Fibroblast of mammary gland (primary cell): Measurements from ENCODE around the gene SGCE.
"Not testable (repeated sequence)": the region's sequence is repeated elsewhere in the genome, so short reads cannot be mapped to it uniquely, and the experiment has no call there.

Source experiments
- DNase-seq: peaks from one replicate; pipeline ENCODE4 v3.0.0-alpha.2; 2010; ENCODE audit warnings: low read depth
- H3K4me3 ChIP-seq: 2 replicates; pipeline ENCODE4 v1.5.1; 2011; ENCODE audit warnings: low read depth, mild to moderate bottlenecking, low read length, moderate library complexity; ENCODE audit not compliant: control insufficient read depth
- TF ChIP-seq, protein P1 (sequence below): conservative IDR thresholded peaks from 2 replicates; pipeline ENCODE4 v1.5.1; 2011; ENCODE audit warnings: low read depth, low read length, inconsistent platforms; ENCODE audit not compliant: control insufficient read depth, insufficient read depth

The SGCE gene, protein sequence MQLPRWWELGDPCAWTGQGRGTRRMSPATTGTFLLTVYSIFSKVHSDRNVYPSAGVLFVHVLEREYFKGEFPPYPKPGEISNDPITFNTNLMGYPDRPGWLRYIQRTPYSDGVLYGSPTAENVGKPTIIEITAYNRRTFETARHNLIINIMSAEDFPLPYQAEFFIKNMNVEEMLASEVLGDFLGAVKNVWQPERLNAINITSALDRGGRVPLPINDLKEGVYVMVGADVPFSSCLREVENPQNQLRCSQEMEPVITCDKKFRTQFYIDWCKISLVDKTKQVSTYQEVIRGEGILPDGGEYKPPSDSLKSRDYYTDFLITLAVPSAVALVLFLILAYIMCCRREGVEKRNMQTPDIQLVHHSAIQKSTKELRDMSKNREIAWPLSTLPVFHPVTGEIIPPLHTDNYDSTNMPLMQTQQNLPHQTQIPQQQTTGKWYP

GRCh38 chr7:94655848-94656657, at the start of gene SGCE:
SGCE (minus strand) TSS chr7:94656133; CDS start chr7:94656098, 35 bp downstream.
- TF ChIP-seq, protein P1, sequence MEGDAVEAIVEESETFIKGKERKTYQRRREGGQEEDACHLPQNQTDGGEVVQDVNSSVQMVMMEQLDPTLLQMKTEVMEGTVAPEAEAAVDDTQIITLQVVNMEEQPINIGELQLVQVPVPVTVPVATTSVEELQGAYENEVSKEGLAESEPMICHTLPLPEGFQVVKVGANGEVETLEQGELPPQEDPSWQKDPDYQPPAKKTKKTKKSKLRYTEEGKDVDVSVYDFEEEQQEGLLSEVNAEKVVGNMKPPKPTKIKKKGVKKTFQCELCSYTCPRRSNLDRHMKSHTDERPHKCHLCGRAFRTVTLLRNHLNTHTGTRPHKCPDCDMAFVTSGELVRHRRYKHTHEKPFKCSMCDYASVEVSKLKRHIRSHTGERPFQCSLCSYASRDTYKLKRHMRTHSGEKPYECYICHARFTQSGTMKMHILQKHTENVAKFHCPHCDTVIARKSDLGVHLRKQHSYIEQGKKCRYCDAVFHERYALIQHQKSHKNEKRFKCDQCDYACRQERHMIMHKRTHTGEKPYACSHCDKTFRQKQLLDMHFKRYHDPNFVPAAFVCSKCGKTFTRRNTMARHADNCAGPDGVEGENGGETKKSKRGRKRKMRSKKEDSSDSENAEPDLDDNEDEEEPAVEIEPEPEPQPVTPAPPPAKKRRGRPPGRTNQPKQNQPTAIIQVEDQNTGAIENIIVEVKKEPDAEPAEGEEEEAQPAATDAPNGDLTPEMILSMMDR, result peak; percentile 52
- H3K4me3 ChIP-seq, result peak within 1 kb of the TSS; percentile 69
- DNase-seq, result peak; percentile 80

DNA sequence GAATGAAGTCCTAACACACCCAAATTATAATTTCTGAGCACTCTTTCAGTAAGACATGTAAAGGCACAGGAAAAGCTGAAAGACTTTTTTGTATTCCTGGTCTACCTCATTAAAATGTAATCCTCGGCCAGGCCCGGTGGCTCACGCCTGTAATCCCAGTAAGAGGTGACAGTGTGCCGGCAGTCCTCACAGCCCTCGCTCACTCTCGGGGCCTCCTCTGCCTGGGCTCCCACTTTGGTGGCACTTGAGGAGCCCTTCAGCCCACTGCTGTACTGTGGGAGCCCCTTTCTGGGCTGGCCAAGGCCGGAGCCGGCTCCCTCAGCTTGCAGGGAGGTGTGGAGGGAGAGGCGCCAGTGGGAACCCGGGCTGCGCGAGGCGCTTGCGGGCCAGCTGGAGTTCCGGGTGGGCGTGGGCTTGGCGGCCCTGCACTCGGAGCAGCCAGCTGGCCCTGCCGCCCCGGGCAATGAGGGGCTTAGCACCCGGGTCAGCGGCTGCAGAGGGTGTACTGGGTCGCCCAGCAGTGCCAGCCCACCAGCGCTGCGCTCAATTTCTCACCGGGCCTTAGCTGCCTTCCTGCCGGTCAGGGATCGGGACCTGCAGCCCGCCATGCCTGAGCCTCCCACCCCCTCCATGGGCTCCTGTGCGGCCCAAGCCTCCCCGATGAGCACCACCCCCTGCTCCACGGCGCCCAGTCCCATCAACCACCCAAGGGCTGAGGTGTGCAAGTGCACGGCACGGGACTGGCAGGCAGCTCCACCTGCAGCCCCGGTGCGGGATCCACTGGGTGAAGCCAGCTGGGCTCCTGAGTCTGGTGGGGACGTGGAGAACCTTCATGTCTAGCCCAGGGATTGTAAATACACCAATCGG, 49.5 kb upstream of the SGCE start:
- DNase-seq, H3K4me3 ChIP-seq: not testable (repeated sequence)

GRCh38 chr7:94701555-94701973, 45.6 kb upstream of the SGCE start:
- H3K4me3 ChIP-seq, result no peak overlapping the region
- TF ChIP-seq, protein P1, result no peak
- DNase-seq, result no peak

DNA sequence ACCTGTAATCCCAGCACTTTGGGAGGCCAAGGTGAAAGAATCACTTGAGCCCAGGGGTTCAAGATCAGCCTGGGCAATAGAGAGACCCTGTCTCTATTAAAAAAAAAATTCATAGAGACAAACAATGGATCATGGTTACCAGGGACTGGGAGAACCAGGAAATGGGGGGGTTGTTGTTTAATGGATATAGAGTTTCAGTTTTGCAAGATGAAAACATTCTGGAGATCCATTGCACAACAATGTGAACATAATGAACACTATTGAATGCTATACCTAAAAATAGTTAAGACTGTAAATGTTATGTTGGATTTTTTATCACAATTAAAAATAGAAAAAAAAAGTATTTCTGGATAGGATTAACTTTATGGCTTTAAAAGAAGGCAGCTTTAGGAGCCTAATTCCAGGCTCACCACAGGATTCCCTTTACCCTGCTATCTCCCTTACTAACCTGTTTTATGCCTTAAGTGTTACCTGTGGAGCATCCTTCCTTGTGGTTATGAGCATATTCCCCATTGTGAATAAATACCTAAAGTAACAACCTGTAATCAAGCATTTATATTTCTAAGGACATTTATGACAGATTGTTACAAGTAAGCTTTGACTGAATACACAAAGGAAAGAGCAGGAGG, 45.1 kb upstream of the SGCE start:
- H3K4me3 ChIP-seq, result no peak overlapping the region
- DNase-seq, result peak; percentile 36
- TF ChIP-seq, protein P1, result no peak

GRCh38 chr7:94698275-94698674, 42.3 kb upstream of the SGCE start:
- peak; percentile 82 for DNase-seq
- no peak overlapping the region for H3K4me3 ChIP-seq
- TF ChIP-seq, protein P1, result no peak

GRCh38 chr7:94697035-94697974, 41.4 kb upstream of the SGCE start:
- H3K4me3 ChIP-seq, result no peak overlapping the region
- DNase-seq, result peak; percentile 98
- TF ChIP-seq, protein P1, result no peak
